ENCODE results near the gene MAJIN. TPM values are rescaled to one million over a fixed set of nuclear protein-coding genes. Genes with fewer than 3 reads are reported as not detected.

MAJIN gene
- total and polyA plus RNA-seq, 12 donors: not detected

GRCh38 chr11:64934682-64935358 lies 37.1 kb downstream of the MAJIN start:
- no peaks in the 10 kb centered on the region for H3K4me1 ChIP-seq
- H3K4me3 ChIP-seq: no peak overlapping the region
- DNase-seq (no peak), ATAC-seq (peak; percentile 7 to 44 (median 22))
- WGBS, 2 donors: 79% methylated on average over 27 of the region's 27 CpGs
- TF ChIP-seq CTCF (IDR thresholded peaks at IDR 0.05): no peak
- peaks cover 0 to 56% (median 38%) of the 10 kb centered on the region in 9 donors for H3K36me3 ChIP-seq
- no peak overlapping the region for H3K27ac ChIP-seq
- H3K27me3 ChIP-seq: no peaks in the 10 kb centered on the region
- no peaks in the 10 kb centered on the region for H3K9me3 ChIP-seq
- intact Hi-C loops (cut with DNase I): no loop called here

GRCh38 chr11:64933935-64934681 lies 37.8 kb downstream of the MAJIN start:
- no peak overlapping the region for H3K27ac ChIP-seq
- no peak for TF ChIP-seq CTCF (IDR thresholded peaks at IDR 0.05)
- no peaks in the 10 kb centered on the region for H3K9me3 ChIP-seq
- ATAC-seq (peak in 1 of 8 donors; percentile 39), DNase-seq (no peak)
- intact Hi-C loops (cut with DNase I): no loop called here
- 89 to 93% methylated on average over 10 of the region's 10 CpGs for WGBS, 2 donors
- peaks cover 0 to 63% (median 38%) of the 10 kb centered on the region in 9 donors for H3K36me3 ChIP-seq
- no peaks in the 10 kb centered on the region for H3K4me1 ChIP-seq
- no peak overlapping the region for H3K4me3 ChIP-seq
- H3K27me3 ChIP-seq: no peaks in the 10 kb centered on the region

- Histone ChIP-seq H3K36me3 (peaks cover 0 to 71% (median 45%) of the 10 kb centered on the region in 9 donors), H3K4me3 (no peak overlapping the region), H3K27me3 (no peaks in the 10 kb centered on the region), H3K9me3 (no peaks in the 10 kb centered on the region), H3K4me1 (no peaks in the 10 kb centered on the region), H3K27ac (no peak overlapping the region)
- DNase-seq: no peak
- ATAC-seq: peak in 2 of 8 donors; percentile 18 to 25
- 85 to 92% methylated on average over 12 of the region's 12 CpGs for WGBS, 2 donors
- intact Hi-C loops (cut with DNase I): no loop called here
- no peak for TF ChIP-seq CTCF (IDR thresholded peaks at IDR 0.05)
Observed at GRCh38 chr11:64933213-64933934, 38.5 kb downstream of the MAJIN start.

GRCh38 chr11:64932324-64932723 lies 39.6 kb downstream of the MAJIN start:
- H3K4me3 ChIP-seq: no peak overlapping the region
- H3K4me1 ChIP-seq: no peaks in the 10 kb centered on the region
- TF ChIP-seq CTCF (IDR thresholded peaks at IDR 0.05): no peak
- WGBS, 2 donors: 87 to 89% methylated on average over 5 of the region's 5 CpGs
- H3K9me3 ChIP-seq: no peaks in the 10 kb centered on the region
- no peak overlapping the region for H3K27ac ChIP-seq
- no peaks in the 10 kb centered on the region for H3K27me3 ChIP-seq
- intact Hi-C loops (cut with DNase I): no loop called here
- H3K36me3 ChIP-seq: peaks cover 0 to 81% (median 49%) of the 10 kb centered on the region in 9 donors
- ATAC-seq: no peak
- DNase-seq: no peak

Measured in heart right ventricle (tissue), 16 donors.